BE2C (cell line): ENCODE measurements around the gene PEAK1.

ENCODE experiments used
- DNase-seq: peaks from one replicate; pipeline ENCODE4 v3.0.0-alpha.2; 2020
- H3K27me3 ChIP-seq: fragments of 250-450 bp; sonication (Bioruptor Pico); 2 replicates; pipeline ENCODE4 v1.5.1; 2020; ENCODE audit warnings: mild to moderate bottlenecking
- H3K36me3 ChIP-seq: fragments of 250-450 bp; sonication (Bioruptor Pico); 2 replicates; pipeline ENCODE4 v1.5.1; 2020; ENCODE audit warnings: mild to moderate bottlenecking
- H3K4me1 ChIP-seq: fragments of 250-450 bp; sonication (Bioruptor Pico); 2 replicates; pipeline ENCODE4 v1.5.1; 2020
- H3K4me3 ChIP-seq: 2 replicates; pipeline ENCODE4 v1.5.1; 2011; ENCODE audit warnings: low read depth, low read length
- H3K9me3 ChIP-seq: fragments of 250-450 bp; sonication (Bioruptor Pico); 2 replicates; pipeline ENCODE4 v1.5.1; 2020
- CTCF ChIP-seq: IDR thresholded peaks from 2 replicates; pipeline ENCODE4 v1.5.1; 2012; ENCODE audit warnings: mild to moderate bottlenecking, low read depth, low read length

Gene PEAK1

DNA sequence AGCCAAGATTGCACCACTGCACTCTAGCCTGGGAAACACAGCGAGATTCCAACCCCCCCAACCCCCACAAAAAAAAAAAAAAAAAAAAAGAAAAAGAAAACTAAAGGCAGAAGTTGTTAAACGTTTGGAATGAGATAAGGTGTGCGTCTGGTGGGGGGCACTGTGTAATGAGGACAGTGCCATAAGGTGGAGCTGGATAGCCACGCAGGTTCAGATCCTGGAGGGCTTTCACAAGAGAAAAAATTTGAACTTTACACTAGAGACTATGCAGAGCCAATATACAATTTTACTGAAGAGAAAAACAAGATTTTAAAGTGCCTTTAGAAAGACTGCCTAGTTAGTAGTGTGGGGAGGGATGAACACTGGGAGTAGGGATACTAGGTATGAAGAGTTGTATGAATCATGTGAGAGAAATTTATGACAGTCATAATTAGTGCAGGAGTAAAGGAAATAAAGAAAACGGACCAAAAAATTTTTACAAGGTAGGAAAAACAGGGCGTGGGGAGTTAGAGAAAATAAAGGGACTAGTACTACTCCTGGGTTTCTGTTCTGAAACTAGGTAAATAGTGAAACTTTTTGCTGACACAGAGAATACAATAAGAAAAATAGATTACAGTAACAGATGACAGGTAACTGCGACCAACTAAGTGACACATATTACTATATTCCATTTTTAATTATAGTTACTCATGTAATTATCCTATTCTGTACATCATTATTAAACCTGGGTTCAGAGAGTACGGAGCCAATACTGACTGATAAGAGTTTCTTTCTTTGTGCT, 108.1 kb downstream of the PEAK1 start:
- no peak for DNase-seq
- Histone ChIP-seq H3K4me3 (no peak overlapping the region), H3K4me1 (no peaks in the 10 kb centered on the region), H3K9me3 (no peaks in the 10 kb centered on the region), H3K36me3 (no peaks in the 10 kb centered on the region), H3K27me3 (no peaks in the 10 kb centered on the region; the same call in 1 of the 2 replicates)
- TF ChIP-seq CTCF, result no peak

GRCh38 chr15:77311020-77311419, 108.9 kb downstream of the PEAK1 start:
- H3K4me1 ChIP-seq, result no peaks in the 10 kb centered on the region
- DNase-seq, result no peak
- no peak for TF ChIP-seq CTCF
- no peaks in the 10 kb centered on the region for H3K36me3 ChIP-seq
- H3K9me3 ChIP-seq, result no peaks in the 10 kb centered on the region
- H3K27me3 ChIP-seq, result no peaks in the 10 kb centered on the region; the same call in 1 of the 2 replicates
- no peak overlapping the region for H3K4me3 ChIP-seq

DNA sequence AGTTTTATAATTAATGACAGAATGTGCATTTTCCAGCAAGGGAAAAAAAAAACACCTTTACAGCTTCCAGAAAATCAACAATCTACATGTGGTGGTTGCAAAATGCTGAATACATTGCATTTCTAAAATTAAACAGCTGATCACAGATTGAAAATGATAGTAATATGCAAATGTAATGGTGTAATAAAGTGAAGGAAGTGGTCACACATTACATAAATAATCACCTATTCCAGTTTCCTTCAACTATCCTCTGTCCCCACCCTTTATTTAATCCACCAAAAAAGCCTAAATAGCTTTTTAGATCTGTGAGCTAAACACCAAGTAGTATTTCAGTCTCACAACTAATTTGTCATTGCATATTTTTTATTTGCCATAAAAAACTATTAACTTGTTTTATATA, 110.5 kb downstream of the PEAK1 start:
- no peak overlapping the region for H3K4me3 ChIP-seq
- H3K27me3 ChIP-seq, result no peaks in the 10 kb centered on the region; the same call in 1 of the 2 replicates
- H3K9me3 ChIP-seq, result no peaks in the 10 kb centered on the region
- DNase-seq, result no peak
- H3K36me3 ChIP-seq, result no peaks in the 10 kb centered on the region
- H3K4me1 ChIP-seq, result no peaks in the 10 kb centered on the region
- no peak for TF ChIP-seq CTCF

GRCh38 chr15:77305953-77306352, 114.0 kb downstream of the PEAK1 start:
- TF ChIP-seq CTCF, result no peak
- H3K9me3 ChIP-seq, result no peaks in the 10 kb centered on the region
- H3K4me3 ChIP-seq, result no peak overlapping the region
- no peaks in the 10 kb centered on the region for H3K36me3 ChIP-seq
- DNase-seq, result no peak
- no peaks in the 10 kb centered on the region; the same call in 1 of the 2 replicates for H3K27me3 ChIP-seq
- H3K4me1 ChIP-seq, result no peaks in the 10 kb centered on the region

GRCh38 chr15:77296773-77297337, 123.0 kb downstream of the PEAK1 start:
- H3K36me3 ChIP-seq, result no peaks in the 10 kb centered on the region
- no peak for DNase-seq
- H3K9me3 ChIP-seq, result no peaks in the 10 kb centered on the region
- no peaks in the 10 kb centered on the region for H3K4me1 ChIP-seq
- no peak overlapping the region for H3K4me3 ChIP-seq
- H3K27me3 ChIP-seq, result no peaks in the 10 kb centered on the region
- no peak for TF ChIP-seq CTCF

GRCh38 chr15:77295446-77295845, 124.5 kb downstream of the PEAK1 start:
- Histone ChIP-seq H3K27me3 (no peaks in the 10 kb centered on the region), H3K36me3 (no peaks in the 10 kb centered on the region), H3K9me3 (no peaks in the 10 kb centered on the region), H3K4me3 (no peak overlapping the region), H3K4me1 (no peaks in the 10 kb centered on the region)
- no peak for TF ChIP-seq CTCF
- DNase-seq, result no peak
